DMS79 treated with DMSO at 0.1 percent for 48 hours (cell line): ENCODE measurements around the gene GBP7.
A peak's percentile ranks its signal among the peaks of the same experiment; 100 is the strongest.

Experiments used
- DNase-seq: peaks from one replicate; lab custom pipeline; 2025; lab: John Stamatoyannopoulos, UW

The GBP7 gene

GRCh38 chr1:89114662-89115061, 61.1 kb downstream of the GBP7 start:
- DNase-seq: no peak

- no peak for DNase-seq
Measured at GRCh38 chr1:89112871-89113613, 62.8 kb downstream of the GBP7 start.

- no peak for DNase-seq
Measured at GRCh38 chr1:89104687-89105086, 71.1 kb downstream of the GBP7 start.

GRCh38 chr1:89104147-89104546, 71.7 kb downstream of the GBP7 start:
- DNase-seq: no peak

- DNase-seq: no peak
Measured at GRCh38 chr1:89102021-89102420, 73.8 kb downstream of the GBP7 start.

GRCh38 chr1:89100412-89100811, 75.4 kb downstream of the GBP7 start:
- DNase-seq: no peak

- DNase-seq: no peak
Measured at GRCh38 chr1:89098857-89099256, 76.9 kb downstream of the GBP7 start.

GRCh38 chr1:89095737-89096136, 80.1 kb downstream of the GBP7 start:
- no peak for DNase-seq

GRCh38 chr1:89089962-89090361, 85.8 kb downstream of the GBP7 start:
- DNase-seq: no peak

GRCh38 chr1:89088572-89088971, 87.2 kb downstream of the GBP7 start:
- DNase-seq: no peak

GRCh38 chr1:89087241-89087640, 88.6 kb downstream of the GBP7 start:
- no peak for DNase-seq

GRCh38 chr1:89085781-89086180, 90.0 kb downstream of the GBP7 start:
- peak; percentile 25 for DNase-seq
